Colon (tissue), 2 donors: Measurements from ENCODE around the gene ITPR2.
"Not testable (repeated sequence)": the region's sequence is repeated elsewhere in the genome, so short reads cannot be mapped to it uniquely, and the experiment has no call there.

Experiments used
- FAIRE-seq: peaks from 2 replicates; lab custom pipeline; 2012; peaks lifted over from hg19 to GRCh38; lab: Jason Lieb, UNC
- donor health status: control.
- donor health status: control.

The ITPR2 gene

DNA sequence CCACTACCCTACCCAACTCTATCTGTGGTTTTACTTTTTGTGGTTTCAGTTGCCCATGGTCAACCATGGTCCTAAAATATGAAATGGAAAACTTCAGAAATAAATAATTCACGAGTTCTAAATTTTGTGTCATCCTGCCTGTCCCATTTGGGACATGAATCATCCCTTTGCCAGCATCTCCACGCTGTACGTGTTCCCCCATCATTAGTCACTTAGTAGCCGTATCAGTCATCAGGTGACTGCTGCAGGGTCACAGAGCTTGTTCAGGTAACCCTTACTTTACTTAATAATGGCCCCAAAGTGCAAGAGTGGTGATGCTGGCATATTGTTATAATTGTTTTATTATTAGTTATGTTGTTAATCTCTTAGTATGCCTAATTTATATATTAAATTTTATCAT is 209.9 kb downstream of the ITPR2 start:
- FAIRE-seq, result no peak

DNA sequence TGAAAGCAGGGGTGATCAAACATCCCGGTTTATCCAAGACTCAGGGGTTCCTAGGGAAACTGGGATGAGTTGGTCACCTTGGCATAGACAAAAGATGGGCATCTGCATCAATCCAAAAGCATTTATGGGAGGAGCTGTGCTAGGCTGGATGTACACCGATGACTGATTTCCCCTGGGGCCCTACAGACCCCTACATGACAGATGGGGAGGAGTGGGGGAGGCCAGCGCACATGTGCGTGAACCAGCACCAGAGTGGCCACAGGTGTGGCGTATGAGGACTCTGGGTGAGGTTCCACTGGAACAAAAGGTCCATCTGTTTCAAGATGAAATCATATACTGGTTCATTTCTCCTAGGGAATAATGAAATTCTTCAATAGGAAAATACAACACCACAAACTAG is 210.4 kb downstream of the ITPR2 start:
- no peak for FAIRE-seq

DNA sequence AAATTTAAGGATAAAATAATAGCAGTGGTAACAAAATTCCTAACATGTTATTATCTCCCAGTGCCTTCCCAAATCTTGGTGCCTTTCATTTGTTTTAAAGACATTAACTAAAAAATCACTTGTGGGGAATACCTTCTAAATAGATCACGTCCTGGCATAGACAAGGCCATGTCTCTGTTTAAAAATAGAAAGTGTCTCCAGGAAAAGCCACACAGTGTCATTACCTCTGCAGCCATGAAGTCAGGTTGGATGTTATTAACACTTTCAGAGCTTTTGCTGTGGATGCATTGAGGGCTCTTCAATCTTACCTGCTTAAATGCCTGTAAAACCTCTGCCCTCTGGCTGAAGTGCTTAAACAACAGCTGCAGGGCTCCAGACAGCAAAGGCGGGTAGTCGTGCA is 211.1 kb downstream of the ITPR2 start:
- no peak for FAIRE-seq

DNA sequence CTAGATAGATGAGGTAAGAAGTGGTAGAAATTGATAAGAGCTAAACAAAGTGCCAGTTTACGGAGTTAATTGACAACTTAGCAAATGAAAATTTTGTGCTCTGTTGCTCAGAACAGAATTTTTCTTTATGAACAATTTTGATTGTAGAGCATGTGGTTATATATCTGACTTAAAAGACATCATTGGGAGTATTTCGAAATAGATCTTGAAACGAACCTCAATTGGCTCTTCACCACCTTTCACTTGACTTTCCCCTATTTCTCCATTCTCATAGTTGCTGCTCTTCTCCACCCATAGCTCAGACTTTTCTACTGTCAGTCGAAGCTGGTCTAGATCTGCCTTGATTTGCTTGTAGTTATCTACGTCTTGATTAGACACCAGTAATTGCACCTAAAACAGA is 212.1 kb downstream of the ITPR2 start:
- no peak for FAIRE-seq

GRCh38 chr12:26617513-26617912 is 215.5 kb downstream of the ITPR2 start:
- FAIRE-seq, result no peak

GRCh38 chr12:26614011-26614616 is 218.9 kb downstream of the ITPR2 start:
- FAIRE-seq, result no peak

GRCh38 chr12:26612203-26612602 is 220.8 kb downstream of the ITPR2 start:
- no peak for FAIRE-seq

GRCh38 chr12:26611598-26611997 is 221.4 kb downstream of the ITPR2 start:
- FAIRE-seq, result no peak

DNA sequence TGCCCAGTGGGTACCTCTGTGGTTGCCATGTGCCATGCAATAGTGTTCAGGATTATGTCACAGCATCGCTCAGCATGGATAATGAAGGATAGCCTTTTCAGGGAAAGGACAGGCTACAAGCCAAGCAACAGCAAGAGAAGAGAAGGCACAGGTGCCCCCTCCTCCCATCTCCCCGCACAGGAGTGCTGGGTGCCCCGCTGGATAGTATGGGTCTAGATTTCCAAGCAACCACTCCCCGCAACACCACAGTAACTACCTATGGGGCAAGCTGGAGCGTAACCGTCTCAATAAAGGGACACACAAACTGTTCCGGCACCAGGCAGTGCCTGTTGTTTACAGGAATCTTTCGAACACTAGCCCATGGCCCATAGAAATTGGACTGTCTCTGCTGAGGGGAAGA is 222.2 kb downstream of the ITPR2 start:
- FAIRE-seq, result no peak

GRCh38 chr12:26609986-26610385 is 223.0 kb downstream of the ITPR2 start:
- FAIRE-seq, result no peak

- no peak for FAIRE-seq
Observed at GRCh38 chr12:26608706-26609105, 224.3 kb downstream of the ITPR2 start.

GRCh38 chr12:26608273-26608672 is 224.7 kb downstream of the ITPR2 start:
- no peak for FAIRE-seq

DNA sequence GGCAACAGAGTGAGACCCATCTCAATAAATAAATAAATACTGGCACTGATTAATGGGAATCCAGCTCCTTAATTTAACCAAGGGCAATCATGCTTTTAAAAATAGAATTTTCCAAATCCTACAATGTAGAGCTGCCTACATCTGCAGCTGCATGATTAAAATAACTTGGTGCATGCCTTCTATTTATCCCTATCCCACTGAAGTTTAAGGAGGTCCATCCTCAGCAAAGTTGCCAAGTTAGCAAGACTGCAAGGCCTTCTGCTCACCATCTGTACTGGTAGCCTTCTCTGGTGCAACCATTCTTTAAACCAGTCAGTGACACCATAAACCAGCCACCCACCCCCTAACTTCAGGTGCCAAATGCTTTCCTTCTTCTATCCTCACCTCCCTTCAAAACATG is 226.1 kb downstream of the ITPR2 start:
- no peak for FAIRE-seq

- not testable (repeated sequence) for FAIRE-seq
Observed at GRCh38 chr12:26604813-26605212, 228.2 kb downstream of the ITPR2 start.

DNA sequence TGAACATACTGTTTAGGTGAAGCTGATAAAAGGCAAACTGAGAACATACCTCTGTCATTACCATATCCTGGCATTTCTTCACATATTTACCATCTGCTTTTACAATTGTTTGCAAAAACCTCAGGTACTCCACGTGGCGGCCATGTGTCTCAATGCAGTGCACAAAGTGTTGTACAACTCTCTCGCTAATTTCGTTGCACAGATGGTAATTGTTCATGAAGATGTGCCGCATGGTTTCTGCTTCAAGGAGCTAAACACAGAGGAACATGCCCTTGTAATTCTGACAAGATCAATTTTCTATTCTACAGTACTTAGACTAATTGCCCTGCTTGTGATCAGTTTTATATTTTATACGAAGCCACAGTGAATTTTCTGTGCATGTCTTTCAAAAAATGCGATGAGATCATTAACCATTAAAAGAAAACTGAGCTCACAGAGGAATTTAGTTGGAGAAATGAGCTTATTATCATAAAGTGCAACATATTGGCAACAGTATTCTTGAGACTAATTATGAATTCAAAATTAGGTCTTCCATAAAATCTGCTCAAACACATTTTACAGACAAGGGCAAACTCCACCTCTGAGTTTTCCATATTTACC is 233.8 kb downstream of the ITPR2 start:
- FAIRE-seq, result no peak

DNA sequence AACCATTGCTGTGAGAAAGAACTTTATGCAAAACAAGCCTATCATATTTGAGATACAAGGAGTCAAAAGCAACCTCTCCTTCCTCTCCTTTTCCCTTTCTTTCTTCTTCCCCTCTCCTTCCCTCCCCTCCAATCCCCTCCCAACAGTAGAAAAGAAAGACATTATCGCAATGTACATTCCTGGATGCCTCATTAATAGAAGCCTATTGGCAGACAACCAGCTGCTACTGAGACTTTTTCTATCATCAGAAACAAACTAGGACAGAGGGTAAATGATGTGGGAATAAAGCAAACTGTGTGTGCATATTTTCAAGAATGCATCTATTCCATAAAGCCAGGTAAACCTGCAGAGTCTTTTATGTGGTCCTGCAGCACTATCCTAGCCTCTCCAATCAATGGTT is 237.2 kb downstream of the ITPR2 start:
- FAIRE-seq, result no peak

DNA sequence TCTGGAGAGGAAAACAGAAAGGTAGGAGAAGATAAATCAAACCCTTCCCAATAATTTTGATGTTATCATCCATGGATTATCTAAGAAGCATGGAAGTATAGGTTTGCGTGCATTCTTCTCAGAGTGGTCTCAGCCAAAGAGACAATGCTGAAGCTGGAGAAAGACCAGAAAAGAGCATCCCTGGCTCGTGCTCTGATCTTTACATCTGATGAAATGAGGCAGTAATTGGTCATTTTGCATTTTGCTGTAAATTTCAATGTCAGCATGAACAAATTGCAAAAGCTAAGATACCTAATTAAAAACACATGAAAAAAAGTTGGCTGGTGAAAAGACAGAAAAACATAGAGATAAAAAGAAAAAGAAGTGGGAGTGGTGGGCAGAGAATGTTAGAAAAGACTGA is 252.4 kb downstream of the ITPR2 start:
- no peak for FAIRE-seq

GRCh38 chr12:26576266-26576665 is 256.7 kb downstream of the ITPR2 start:
- no peak for FAIRE-seq

DNA sequence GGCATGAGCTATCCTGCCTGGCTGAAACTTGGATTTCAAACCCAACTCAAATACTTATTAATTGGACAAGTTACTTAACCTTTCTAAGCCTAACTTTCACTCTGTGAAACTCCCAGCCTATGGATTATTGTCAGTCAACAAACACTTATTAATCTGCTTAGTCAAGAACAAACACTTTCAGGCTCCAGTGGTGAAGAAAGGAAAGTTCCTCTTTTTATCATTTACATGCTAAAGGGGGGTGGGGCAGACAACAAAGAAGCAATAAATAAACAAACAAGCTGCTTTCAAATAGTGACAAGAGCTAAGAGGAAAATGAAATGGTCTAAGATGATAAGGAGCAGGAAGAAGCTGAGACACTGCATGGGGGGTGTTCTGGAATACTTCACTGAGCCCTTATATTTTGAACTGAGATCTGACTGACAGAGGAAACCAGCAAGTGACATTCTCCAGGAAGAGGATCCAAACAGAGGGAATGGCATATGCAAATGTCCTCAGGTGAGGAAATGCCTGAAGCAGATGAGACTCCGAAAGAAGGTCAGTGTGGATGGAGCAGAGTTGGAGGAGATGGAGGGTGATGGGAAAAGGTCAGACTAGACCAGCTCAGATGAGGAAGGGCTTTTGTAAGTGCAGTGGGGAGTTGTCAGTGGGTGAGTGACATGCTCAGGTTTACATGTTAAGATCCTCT is 259.6 kb downstream of the ITPR2 start:
- FAIRE-seq, result no peak

GRCh38 chr12:26572137-26572536 is 260.9 kb downstream of the ITPR2 start:
- no peak for FAIRE-seq

GRCh38 chr12:26571560-26571959 is 261.4 kb downstream of the ITPR2 start:
- FAIRE-seq, result no peak

DNA sequence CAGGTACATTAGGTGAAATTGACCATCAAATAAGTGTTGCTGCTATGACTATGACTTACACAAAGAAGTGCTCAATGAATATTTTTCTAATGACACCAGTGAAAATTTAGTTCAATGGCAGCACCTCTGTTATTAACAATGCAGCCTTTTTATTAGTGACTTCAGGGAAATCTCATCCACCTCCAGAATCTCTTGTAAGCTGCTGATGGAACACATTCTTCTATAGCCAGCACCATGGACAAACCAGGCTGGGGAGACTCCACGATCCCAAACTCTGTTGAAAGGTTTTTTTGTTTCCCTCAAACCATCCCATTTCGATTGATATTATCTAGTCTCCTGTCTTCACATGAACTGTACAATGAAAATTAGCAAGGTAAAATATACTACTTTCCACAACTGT is 265.9 kb downstream of the ITPR2 start:
- FAIRE-seq, result no peak

DNA sequence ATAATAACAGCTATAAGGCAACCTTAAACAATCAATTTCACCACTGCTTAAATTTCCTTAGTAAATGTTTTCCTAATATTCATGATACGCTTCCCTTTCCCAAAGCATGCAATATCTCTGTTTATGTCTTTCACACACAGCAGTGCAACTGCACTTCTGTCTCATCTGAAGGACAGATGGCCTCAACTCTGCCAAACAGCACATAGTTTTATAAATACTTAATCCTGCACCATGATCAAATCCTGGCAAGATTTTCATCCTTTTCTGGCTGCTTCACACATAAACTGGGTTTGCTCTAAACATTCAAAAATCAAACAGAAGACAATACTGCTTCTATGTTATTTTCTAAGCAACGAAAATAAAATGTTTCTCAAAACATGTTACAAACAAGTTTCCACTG is 266.3 kb downstream of the ITPR2 start:
- no peak for FAIRE-seq

- no peak for FAIRE-seq
Observed at GRCh38 chr12:26566186-26566585, 266.8 kb downstream of the ITPR2 start.
